HK-2 (cell line): Measurements from ENCODE around the gene RNF41.
"Not testable (repeated sequence)": the region's sequence is repeated elsewhere in the genome, so short reads cannot be mapped to it uniquely, and the experiment has no call there.

ENCODE experiments used
- DNase-seq: peaks from one replicate; pipeline ENCODE4 v3.0.0-alpha.2; 2018; ENCODE audit not compliant: unreplicated experiment

The RNF41 gene

GRCh38 chr12:56208006-56208405, 13.7 kb downstream of the RNF41 start:
- DNase-seq: no peak

GRCh38 chr12:56206452-56207166, 15.1 kb downstream of the RNF41 start:
- DNase-seq: peak; percentile 24

- no peak for DNase-seq
Measured at GRCh38 chr12:56205445-56205844, 16.3 kb downstream of the RNF41 start.

GRCh38 chr12:56204275-56204674, 17.4 kb downstream of the RNF41 start:
- no peak for DNase-seq

DNA sequence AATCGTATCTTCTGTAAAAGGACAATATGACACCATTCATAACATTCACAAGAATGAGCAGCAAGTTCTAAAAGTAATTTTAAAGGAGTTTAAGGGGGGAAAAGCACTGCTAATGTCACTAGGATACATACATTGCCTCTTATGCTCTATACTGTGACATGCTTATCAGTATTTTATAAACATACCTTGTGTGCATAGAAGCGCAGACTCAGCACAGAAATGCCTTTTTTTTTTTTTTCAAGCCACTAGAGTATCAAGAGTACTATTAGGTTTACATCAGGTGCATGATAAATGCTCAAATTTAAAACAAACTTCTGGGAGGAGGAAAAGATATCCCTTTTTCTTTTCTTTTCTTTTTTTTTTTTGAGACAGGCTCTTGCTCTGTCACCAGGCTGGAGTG, 18.9 kb downstream of the RNF41 start:
- DNase-seq: no peak

DNA sequence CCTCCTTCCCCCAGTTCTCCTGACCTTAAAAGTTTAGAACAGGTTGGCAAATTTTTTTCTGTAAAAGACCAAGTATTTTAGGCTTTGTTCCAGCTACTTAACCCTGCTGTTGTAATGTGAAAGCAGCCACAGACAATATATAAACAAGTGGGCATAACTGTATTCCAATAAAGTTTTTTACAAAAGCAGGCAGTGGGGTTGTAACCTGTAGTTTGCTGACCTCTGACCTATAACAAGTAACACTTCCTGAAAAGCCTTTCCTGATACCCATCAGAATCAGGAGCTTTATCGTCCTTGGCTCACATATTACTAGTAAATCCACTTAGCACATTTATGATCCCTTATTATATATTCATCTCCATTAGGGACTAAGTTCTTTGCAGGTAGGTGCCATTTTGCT, 19.4 kb downstream of the RNF41 start:
- DNase-seq: no peak

DNA sequence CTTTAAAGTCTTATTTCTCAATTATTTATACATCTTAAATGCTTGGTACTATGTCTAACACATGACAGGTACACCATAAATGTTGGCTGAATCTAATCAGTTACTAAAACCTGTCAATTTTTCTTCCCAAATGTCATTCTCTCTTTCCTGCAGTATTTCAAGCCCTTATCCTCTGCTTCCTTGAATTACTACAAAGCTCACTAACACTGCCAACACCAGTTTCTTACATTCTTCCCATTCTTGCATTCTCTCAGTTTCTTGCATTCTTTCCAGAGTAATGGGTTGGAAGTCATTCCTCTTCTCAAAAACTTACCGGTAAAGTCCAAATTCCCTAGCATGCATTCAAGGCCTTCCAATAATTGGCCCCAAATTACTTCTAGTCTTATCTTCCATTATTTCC, 22.9 kb downstream of the RNF41 start:
- DNase-seq: no peak

GRCh38 chr12:56197921-56198635, 23.6 kb downstream of the RNF41 start:
- no peak for DNase-seq

- DNase-seq: not testable (repeated sequence)
Measured at GRCh38 chr12:56196818-56197550, 24.7 kb downstream of the RNF41 start.

GRCh38 chr12:56193025-56193578, 28.6 kb downstream of the RNF41 start:
- peak; percentile 53 for DNase-seq

GRCh38 chr12:56192582-56192981, 29.1 kb downstream of the RNF41 start:
- no peak for DNase-seq

DNA sequence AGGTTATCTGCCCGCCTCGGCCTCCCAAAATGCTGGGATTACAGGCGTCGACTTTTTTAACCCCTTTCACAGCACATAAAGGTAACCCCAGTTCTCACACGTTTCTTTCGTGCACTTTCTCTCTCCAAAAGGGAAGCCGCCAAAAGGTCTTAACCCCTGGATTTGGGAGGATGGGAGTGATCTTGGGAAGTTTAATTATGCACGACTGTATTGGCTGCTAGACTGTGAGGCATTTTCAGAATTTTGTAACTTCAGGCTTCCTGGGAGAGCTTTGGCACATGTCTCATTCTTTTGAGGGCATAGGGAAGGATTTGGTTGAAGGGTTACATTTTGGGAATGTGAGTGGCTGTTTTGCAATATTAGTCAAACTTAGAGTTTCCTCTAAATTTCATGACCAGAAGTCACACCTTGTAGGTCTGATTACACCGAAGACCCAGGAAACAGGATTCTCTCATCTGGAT, 31.0 kb downstream of the RNF41 start:
- no peak for DNase-seq

GRCh38 chr12:56189918-56190694, 31.6 kb downstream of the RNF41 start:
- DNase-seq: peak; percentile 99

- peak; percentile 90 for DNase-seq
Measured at GRCh38 chr12:56189099-56189917, 32.4 kb downstream of the RNF41 start, which contains the start of gene SMARCC2. Gene SMARCC2 (minus strand): TSS chr12:56189483. CDS start chr12:56189461, 22 bp downstream.

DNA sequence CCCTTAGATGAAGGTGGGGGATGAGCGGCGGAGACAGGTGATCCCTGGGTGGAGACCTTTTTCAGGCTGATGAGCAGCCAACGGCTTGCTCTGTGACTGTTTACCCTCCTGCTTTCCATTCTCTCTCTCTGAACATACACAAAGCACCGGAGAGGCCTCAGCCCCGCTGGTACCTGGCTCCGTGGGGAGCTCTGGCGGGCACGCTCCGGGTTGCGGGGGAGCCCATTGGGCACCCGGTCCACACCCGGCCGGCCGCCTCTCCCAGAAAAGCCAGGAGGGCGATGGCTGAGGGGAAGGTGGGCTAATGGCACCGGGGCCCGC, 33.0 kb downstream of the RNF41 start:
- DNase-seq: peak; percentile 17

DNA sequence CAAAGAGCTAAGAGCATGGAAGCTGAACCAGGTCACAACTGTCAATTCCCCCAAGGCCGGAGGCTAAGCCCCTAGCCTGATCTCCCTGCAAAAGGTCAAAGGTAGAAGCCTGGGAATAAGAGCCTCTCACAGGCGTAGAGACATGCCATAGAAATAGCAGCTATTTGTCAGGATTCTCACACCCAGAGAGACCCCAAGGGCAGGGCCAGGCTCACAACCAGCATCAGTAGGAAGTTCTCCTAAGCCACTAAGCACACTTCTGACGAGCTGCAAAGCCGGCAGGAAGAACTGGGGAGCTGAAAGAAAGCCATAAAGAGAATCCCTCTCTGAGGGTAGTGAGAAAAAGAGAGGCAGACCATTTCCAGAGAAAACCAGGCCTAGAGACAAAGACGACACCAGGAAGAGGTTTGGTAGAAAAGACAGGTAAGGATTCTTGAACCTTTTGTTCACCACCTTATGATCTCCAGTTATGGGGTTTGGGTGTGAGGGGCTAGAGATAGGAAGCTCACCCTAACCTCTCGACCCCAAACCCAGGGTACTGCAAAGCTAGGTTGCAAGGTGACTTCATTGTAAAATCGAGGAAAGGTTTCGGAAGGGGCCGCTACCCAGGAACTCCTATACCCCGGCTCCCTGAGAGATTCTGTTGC, 33.5 kb downstream of the RNF41 start:
- DNase-seq: no peak

- no peak for DNase-seq
Measured at GRCh38 chr12:56186957-56187356, 34.8 kb downstream of the RNF41 start.

- DNase-seq: no peak
Measured at GRCh38 chr12:56178347-56178746, 43.4 kb downstream of the RNF41 start.

DNA sequence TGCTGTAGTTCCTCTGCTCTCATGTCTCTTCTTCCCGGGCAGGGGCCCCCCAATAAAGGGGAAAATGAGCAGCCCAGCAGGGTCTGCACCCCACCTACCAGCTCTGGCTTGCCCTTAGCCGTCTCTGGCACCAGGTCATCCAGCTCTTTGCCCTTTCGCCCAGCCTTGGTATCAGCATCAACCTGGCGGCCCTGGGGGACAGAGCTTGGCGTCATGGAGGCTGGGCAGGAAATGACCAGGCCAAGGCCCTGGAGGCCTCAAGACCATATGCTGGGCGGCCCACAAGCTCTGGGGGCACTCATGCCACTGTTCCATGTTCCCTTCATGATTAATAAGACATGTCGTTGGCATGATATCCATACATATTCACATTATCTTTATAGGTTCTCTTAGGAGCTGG, 48.9 kb downstream of the RNF41 start:
- DNase-seq: no peak

GRCh38 chr12:56169229-56169759, 52.4 kb downstream of the RNF41 start:
- no peak for DNase-seq
